GM12873 (cell line): ENCODE results near the gene GALNT11.
A peak's percentile ranks its signal among the peaks of the same experiment; 100 is the strongest.

Experiments used
- CTCF ChIP-seq: IDR thresholded peaks from 2 replicates; pipeline ENCODE4 v1.5.1; 2012; ENCODE audit warnings: low read depth, mild to moderate bottlenecking, moderate library complexity, low read length, control low read depth; ENCODE audit not compliant: insufficient read depth; ENCODE audit errors: missing control alignments

GALNT11 gene

GRCh38 chr7:152025077-152025936, at the start of gene GALNT11:
Gene GALNT11, plus strand, starts transcription at chr7:152025674. Its CDS starts 68,554 bp downstream, at chr7:152094228.
- TF ChIP-seq CTCF, result peak; percentile 34

GRCh38 chr7:151978616-151979015, 46.9 kb upstream of the GALNT11 start:
- no peak for TF ChIP-seq CTCF

- TF ChIP-seq CTCF, result no peak
These were observed 44.3 kb upstream of the GALNT11 start for GRCh38 chr7:151981223-151981622.

GRCh38 chr7:151982806-151983205, 42.7 kb upstream of the GALNT11 start:
- no peak for TF ChIP-seq CTCF

- TF ChIP-seq CTCF, result no peak
These were observed 40.9 kb upstream of the GALNT11 start for GRCh38 chr7:151984612-151985011.

GRCh38 chr7:151987748-151988529, 37.5 kb upstream of the GALNT11 start:
- TF ChIP-seq CTCF, result no peak

GRCh38 chr7:151992375-151992774, 33.1 kb upstream of the GALNT11 start:
- TF ChIP-seq CTCF, result peak; percentile 20
